NCI-H146 treated with DMSO at 0.1 percent for 48 hours (cell line): ENCODE data around the gene ADAMTS13.

Experiments
- DNase-seq: peaks from one replicate; lab custom pipeline; 2025; ENCODE audit not compliant: unreplicated experiment; lab: John Stamatoyannopoulos, UW

ADAMTS13 gene

GRCh38 chr9:133487331-133487725 is 65.2 kb downstream of the ADAMTS13 start:
- DNase-seq = no peak

DNA sequence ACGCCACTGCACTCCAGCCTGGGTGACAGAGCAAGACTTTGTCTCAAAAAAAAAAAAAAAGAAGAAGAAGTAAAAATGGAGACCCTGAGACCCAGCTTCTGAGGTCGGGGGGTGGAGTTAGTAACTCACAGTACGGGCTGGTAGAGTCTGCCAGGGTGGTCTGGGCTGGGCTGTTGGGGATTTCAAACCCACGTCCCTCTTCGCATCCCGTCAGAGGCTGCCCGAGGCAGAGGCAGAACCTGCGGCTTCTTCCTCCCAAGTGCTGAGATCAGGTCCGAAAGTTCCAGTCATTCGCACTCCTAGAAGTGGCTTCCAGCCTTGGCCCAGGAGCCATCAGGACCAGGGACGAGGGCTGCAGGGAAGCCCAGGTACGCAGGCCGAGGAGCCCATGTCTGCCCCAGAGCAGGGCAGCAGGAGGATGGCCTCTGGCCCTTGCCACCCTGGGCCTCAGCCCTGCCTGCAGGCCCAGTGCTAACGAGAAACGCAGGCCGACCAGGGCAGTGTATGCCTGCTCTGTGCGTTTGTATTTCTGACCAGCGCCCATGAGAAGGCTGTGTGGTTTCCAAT is 66.6 kb downstream of the ADAMTS13 start:
- no peak for DNase-seq

GRCh38 chr9:133489253-133490190 is 67.4 kb downstream of the ADAMTS13 start:
- no peak for DNase-seq

GRCh38 chr9:133490201-133490681 is 68.1 kb downstream of the ADAMTS13 start:
- no peak for DNase-seq

DNA sequence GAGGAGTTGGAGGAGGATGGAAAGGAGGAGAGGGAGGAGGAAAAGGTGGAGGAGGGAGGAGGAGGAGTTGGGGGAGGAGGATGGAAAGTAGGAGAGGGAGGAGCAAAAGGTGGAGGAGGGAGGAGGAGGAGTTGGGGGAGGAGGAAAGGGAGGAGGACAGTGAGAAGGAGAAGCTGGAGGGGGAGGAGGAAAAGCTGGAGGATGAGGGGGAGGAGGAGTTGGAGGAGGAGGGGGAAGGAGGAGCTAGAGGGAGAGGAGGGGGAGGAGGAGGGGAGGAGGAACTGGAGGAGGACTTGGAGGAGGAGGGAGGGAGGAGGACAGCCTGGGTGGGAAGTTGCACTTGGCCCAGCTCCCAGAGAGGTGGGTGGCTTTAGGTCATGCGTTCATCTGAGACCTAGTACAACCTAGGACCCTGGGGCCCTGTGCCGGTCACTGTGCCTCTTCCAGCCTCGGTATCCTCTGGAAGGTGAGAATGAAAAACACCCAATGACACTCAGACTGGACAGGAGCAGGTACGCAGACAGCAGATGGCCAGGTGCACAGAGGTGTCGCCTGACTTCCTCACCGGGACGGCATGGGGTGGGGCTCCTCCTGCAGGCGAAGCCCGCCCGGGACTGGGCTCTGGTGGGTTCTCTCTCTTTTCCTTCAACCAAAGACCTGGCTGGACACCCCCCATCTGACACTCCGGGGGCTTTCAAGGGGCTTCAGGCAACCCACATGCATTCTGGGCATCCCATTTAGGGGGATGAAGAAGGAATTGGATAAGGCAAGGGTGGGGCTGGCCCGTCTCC is 68.9 kb downstream of the ADAMTS13 start:
- DNase-seq = no peak

DNA sequence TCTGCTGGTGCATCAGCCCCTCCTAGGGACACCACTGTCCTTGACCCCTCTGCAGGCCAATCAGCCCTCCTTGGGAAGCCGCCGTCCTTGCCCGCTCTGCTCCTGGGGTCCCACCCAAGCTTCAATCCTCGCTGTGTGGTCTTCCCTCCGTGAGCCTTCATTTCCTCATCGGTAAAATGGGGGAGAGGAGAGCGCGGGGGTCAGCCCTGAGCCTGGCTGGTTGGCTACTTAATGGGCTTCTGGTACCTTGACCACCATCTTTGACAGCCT is 69.4 kb downstream of the ADAMTS13 start:
- DNase-seq = no peak

DNA sequence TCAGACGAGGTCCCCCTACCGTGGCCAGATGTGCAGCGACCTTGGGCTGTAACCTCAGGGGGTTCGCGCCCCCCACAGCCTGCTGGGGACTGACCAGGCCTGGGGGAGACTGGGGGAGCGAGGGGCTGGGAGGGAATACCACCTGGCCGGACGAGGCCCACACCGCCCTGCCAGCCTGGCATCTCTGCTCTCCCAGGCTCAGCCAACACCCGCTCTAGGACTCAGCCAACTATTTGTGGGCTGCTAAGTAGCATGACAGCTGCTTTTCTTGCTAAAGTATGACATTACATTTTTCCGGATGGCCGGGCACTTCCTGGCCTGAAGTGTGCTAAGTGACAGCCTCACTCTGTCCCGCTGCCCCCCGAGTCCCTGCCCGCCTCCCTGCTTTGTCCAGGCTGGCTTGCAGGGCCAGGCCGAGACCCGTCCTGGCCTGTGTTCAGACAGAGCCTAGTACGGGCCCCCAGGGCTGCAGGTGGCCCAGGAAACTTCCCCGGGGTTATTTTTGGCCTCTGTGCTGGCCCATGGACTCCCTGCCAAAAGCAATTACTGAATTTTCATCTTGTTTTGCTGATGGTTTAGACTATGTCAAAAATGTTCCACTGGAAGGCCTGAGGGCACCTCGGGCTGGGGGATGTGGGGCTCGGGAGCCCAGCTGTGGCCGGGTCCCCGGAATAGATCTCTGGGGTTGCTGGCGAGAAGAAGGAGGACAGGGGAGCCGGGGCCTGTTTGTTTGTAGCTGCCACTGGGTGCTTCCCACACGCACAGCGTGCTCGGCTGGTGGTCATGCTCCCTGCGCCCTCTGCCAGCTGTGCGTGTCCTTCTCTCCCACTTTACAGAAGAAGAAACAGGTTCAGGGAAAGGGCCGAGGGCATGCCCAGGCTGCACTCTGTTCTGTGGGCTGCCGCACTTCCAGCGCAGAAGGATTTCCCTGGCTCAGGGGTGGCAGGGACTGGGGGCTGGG is 70.2 kb downstream of the ADAMTS13 start:
- DNase-seq = no peak

DNA sequence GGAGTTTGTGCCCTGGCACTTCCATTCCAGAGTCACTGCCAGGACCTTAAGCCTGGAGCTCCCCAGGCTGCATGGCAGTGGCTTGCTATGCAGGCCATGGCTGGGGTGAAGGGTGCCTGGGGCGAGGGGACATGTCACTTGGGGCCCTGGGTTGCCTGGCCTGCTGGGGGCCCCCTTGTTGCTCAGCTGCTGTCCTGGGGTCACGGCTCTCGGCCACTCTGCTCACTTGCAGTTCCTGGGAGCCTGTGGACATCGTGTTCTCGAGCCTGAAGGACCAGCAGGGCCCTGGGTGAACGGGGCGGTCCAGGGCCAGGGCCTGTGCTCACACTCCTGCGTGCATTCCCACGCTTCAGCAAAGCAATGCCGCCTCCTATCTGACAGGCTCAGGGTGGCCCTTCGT is 71.3 kb downstream of the ADAMTS13 start:
- no peak for DNase-seq

DNA sequence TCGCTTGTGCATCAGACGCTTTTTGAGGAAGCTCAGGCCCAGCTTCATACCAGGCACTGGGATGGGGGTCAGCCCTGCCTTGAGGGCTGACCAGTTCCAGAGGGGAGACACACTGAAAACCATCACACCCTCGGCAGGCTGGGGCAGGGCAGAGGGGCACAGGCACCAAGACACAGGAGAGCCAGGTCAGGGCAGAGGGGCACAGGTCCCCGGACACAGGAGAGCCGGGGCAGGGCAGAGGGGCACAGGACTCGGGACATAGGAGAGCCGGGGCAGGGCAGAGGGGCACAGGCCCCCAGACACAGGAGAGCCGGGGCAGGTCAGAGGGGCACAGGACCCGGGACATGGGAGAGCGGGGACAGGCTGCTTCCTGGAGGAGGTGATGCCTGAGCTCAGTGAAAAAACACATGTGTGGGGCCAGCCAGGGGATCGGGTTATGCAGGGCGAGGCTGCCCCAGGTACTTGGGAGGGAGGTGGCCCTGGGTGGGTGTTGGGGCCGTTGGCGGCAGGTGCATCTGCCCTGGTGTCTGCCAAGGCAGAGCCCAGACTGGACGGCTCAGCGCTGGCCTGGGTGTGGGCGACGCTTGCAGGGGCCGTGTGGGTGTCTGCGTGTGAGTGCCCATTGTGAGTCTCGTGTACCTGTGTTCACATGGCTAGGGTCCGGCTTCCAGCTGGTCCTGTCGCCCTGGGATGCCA is 71.8 kb downstream of the ADAMTS13 start:
- DNase-seq = no peak

GRCh38 chr9:133494636-133495326 is 72.6 kb downstream of the ADAMTS13 start:
- no peak for DNase-seq

GRCh38 chr9:133495327-133496293 is 73.4 kb downstream of the ADAMTS13 start:
- no peak for DNase-seq

DNA sequence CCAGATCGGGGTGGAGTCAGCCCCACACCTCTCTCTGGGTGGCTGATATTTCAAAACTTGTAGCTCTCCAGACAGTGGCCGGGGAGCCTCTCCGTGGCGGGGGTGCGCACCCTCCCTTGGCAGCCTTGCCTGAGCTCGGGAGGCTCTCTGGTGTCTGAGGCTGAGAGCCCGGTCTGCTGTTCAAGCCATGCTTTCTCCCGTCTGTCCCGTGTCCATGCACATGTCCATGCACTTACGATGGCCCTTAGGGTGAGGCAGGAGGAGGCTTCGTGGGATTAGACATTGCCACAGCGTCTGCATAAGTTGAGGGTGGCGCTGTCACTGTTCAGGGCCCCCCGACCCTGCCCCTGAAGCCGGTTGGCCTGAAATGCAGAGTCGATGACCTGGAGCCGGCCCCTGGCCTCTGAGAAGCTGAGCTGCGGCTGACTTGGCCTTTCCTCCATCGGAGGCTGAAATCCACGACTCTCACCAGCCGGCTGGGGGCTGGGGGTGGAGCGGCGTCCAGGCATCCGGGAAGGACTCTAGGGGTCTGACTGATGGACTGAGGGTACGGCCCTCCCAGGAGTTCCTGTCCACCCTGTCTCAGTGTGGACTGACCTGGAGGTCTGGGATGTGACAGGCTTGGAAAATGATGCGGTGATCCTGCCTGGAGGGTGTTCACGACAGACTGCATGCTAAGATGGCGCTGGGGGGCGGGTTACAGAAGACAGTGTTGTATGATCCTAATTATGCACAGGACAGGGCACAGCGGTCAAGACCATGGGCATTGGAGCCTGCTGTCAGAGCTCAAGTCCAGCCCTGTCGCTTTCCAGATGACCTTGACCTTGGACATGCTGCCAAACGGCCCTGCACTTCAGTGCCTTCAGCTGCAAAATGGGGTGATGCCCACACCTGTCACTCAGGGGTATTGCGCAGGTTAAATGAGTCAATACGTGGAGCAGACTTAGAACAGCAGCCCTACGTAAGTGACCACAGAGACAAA is 75.0 kb downstream of the ADAMTS13 start:
- DNase-seq = no peak

DNA sequence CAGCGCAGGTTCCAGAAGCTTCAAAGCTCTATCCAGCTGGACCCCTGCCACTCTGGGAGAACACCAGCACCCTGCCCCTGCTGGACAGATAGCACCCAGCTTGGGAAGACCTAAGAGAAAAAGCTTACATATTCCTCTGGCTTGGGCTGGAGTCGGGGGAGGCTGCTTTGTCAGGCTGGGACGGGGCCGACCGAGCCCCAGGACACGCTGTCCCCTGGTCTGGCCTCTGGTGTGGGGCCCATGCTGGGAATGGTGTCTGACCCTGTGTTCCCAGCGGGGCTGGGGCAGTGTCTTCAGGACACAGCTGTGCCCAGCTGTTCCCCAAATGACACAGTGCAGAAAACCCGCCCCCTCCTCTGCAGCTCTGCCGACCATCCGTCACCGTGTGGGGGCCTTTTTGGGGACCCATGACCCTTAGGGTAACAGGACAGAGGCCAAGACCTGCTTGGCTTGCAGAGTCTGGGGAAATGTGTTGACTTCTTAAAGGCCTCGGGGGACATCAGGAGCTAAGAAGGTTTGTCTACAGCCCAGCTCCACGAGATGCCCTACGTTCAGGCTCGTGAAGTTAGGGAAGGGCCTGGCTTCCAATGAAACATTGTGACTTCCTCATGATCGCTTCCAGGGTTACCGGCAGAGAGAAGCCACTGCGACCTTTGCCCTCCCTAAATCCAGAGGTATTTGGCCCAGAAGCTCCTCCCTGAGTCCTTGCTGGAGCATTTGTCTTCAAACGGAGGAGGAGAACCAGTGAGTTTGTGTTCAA is 77.1 kb downstream of the ADAMTS13 start:
- no peak for DNase-seq

DNA sequence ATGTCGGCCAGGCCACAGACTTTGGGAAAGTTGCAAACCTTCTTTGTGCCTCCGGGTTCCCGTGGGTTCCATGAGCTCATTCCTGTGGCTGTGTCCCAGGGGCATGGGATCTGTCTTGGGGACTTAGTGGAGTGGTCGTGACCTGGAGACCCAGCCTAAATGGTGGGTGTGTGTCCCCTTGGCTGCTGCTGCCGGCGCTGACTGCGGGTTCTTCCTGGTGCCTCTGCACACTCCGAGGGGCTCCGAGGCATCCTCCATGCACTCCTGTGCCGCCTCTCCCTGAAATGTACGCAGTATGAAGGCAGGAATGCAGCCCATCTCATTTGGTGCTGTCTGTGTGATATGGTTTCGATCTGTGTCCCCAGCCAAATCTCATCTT is 77.7 kb downstream of the ADAMTS13 start:
- no peak for DNase-seq

- no peak for DNase-seq
Measured at GRCh38 chr9:133502112-133502511, 79.9 kb downstream of the ADAMTS13 start.

DNA sequence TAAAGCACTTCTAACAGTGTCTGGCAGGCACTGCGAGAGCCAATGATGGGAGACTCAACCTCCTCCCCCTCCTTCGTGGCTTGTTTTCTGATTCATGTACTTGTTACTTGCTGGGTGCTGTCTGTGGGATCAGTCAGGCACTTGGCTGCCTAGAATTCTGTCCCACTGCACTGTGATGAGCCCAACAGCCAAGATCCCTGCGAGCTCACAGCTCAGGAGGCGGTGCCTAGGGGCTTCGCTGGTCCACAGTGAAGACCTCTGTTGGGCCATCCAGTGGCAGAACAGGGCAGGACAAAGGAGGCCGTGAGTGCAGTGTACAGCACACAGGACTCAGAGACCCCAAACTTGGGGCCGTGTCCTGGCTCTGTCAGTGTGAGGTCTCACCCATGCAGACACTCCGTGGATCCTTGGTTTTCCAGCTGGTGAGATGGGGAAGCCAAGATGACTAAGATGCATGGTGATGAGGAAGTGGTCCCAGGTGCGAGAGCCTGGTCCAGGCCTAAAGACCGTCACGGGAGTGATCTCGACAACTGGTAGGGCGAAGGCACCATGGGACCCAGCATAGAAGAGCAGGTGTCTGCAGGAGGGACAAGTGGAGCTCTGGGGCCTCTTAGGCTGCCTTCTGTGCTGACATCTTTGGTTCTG is 83.1 kb downstream of the ADAMTS13 start:
- no peak for DNase-seq
